GM03348 (cell line): ENCODE measurements around the gene ATG4A.

Experiments
- DNase-seq: peaks from one replicate; pipeline ENCODE4 v3.0.0; 2012; ENCODE audit warnings: low spot score

Gene ATG4A

DNA sequence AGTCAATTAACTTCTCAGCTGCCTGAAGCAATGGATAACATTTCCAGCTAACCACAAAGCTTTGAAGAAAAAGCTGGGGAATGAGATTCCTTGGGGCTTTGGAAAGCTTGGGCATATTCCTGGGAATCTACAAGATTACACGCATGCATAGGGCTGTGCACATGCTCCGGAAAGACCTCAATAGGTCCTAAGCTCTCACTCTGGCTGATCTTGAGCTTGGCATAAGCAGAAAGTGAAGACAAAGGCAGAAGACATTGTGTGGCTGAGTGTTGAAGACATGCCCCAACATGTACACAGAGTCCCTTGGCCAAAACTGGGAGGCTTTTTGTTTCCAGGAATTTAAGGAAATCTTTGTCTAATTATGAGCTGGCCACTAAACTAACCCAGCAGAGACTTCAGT lies 31.2 kb downstream of the ATG4A start:
- DNase-seq: peak; percentile 11

DNA sequence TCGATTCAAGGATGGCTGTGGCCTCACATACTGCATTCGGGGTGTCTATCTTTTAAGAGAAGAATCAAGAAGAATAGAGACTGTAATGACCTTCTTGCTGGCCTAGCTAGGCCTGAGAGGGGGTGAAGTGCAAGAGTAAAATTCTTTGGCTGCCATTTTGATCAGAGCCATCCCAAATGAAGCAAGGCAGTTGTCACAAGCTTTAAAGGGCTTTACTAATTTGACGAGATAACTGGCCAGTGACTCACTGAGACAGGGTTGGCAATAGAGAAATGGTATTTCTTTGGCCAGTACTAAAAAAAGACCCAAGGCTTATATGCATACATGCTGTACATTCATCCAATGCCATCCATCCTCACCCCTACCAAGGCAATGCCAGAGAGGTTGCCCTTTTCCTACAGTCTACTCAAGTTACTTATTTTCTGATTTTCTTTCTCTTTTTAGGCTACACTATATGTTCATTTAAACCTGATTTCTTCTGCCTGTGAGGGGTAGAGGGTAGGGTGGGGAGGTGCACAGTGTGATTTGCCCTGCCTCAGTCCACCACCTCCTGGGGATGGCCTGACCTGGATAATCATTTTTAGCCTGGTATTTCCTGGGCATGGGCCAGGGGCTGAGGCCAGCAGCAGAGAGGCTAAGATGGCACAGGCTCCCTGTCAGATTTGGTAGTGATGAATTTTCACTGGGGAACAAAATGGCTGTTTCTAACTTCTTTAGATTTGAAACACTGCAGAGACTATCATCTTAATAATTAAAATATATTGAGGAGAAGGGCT lies 32.2 kb downstream of the ATG4A start:
- no peak for DNase-seq

DNA sequence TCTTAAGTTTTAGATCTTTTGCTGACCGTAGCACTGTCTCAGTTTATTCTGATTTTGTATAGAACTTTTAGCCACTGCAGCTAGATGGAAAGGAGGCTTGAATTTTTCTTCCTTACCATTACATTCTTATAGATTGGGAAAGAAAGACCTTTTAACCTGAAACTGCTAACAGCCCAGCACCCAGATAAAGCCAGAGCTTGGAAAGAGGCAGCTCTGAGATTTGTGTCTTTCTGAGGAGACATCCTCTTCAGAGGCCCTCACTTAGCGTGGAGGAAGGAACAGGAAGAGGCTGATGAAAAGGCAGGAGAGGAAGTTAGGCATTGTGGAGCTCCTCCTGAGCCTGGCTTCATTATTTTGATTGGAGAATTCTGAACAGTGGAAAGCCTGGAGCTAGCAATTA lies 35.1 kb downstream of the ATG4A start:
- no peak for DNase-seq

DNA sequence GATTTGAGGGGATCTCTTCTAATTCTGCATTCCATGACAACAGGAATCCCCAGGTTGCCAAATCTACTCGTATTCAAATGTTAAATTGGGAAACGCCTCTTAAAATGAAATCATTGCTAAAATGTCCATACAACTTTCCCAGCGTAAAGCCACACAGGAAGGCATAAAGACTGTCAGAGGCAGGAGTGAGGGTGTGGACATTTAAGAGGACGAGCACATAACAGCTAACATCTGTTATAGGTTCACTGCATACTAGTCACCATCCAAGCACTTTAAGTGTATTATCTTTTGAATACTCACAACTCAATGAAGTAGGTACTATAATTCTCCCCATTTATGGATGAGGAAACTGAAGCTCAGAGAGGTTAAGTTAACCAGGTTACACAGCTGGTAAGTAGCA lies 35.6 kb downstream of the ATG4A start:
- DNase-seq: no peak

DNA sequence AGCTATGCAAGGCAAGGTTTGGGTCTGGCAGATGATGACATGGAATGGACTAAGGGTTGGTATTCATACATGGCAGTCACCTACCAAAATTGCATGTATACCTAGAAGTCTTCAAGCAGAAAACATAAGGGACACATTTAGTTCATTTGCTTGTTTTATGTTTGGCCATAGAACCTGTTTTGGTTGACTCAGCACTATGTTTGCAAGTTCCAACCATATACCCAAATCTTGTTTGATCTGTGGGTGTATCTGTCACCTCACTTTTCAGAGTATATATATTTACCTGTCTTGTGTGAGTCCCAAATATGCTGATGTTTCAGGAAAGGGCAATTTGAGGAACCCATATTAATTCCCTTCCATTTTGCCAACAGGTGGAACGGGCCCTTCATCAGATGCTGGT lies 39.3 kb downstream of the ATG4A start:
- DNase-seq: no peak

DNA sequence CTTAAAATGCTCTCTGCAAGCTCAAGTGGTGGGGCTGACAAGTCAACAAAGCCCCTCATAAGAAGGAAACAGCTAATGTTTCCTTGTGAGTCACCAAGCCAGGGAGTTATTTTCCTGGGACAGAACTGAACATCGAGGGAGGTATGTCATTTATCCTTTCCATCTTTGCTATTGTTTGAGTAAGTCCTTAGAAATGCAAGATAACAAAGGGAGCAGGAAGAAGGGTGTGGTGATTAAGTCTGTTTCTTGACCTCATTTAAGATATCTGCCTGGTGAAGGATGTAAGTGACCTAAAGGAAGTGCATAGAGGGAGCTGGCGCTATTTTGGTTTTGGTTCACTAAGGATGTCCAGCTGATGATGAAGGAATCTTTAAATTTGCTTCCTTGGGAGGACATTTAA lies 39.9 kb downstream of the ATG4A start:
- DNase-seq: no peak

DNA sequence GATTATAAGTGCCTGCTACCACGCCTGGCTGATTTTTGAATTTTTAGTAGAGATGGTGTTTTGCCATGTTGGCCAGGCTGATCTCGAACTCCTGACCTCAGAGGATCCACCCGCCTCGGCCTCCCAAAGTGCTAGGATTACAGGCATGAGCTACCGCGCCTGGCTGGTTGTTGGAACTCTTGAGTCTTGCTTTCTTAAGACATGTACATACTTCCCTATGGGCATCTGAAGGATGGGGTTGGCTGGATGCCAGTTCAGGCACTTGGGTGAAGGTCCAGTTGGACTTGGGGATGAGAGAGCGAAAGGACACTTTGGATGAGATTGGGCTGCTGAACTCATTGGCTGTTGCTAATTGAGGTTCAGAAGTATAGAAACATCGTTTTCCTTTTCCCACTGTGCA lies 40.5 kb downstream of the ATG4A start:
- DNase-seq: no peak

DNA sequence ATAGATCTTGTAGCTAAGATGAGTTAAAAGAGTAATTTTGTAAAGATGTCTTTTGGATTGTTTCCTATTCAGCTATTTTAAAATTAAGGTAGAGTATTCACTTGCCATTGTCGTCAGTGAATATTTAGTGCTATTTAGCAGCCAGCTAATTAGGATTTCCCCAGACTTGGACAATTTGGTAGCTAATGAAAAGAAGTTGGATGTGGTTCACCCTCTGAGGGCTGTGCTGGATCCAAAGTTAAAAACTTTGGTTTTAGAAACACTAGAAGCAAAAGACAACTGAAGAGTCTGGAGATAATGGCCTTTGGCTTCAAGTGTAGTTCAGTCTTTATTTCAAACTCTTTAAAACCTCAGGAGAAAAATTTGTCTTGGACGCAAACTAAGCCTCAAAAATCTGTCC lies 41.3 kb downstream of the ATG4A start:
- no peak for DNase-seq

DNA sequence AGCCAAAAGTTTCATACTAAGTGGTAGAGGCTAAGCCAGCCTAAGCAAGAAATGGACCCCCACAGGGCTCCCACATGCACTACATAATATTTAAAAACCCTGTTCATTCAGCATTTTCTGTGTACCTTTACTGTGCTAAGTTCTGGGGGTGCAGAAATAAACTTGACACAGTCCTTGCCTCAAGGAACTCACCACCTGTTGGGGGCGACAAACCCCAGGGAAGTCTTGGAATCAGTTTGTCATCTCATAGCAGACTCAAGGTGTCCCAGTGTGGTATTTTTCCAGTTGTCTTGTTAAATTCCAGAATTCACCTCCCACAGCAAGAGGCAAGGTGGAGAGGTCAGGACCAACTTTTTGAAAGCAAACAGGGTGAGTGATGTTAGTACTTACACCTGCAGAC lies 43.1 kb downstream of the ATG4A start:
- no peak for DNase-seq

DNA sequence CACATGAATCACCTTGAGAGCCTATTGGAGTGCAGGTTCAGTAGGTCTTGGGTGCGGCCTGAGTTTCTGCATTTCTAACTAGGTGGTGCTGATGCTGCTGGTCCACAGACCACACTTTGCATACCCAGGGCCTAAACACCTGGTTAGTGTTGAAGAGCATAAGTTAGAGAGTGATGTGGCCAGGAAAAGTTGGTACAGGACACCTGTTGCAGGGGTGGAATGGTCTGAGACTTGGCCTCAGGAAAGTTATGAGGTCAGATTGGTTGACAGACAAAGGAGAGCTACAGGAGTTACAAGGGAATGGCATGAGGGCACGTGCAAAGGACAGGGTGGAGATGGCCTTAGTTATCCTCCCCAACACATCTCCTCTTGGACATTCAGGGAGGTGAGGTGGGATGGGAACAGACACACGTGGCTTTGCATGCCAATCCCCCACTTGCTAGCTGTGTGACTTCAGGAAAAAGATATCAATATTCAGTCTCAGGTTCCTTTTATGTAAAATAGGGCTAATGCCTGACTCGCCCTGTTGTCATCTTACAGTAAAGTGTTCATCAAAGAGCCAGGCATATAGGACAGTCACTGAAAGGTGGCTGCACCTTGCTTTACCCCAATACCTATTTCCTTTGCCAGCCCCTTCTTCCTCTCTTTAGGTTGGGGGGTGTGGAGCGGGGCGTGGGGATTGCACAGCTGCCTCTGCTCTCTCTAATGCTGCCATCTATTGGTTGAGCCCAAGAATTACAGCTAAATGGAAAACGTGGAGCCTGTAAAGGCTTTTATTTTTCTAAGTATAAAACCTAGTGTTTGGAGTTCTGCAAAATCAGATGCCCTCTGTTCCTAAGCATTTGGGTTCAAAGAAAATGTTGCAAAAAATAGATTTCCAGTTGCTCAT lies 47.5 kb downstream of the ATG4A start:
- peak; percentile 11 for DNase-seq

DNA sequence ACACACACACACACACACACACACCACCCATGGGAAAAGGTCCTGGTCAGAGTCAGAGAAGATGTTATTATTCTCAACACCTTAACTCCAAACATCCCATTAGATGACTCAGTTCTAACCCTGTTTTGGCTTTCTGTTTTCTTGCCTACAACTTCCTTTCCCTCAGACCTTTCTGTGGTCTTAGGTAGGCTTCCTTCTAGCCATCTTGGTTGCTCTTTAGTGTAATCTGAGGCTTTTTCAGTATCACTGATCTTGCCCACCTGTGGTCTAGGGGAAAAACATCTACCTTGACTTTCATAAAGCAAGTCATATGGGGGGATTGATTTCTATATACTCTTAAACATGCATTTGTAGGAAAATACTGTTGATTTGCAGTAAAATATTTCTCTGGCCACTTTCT lies 56.9 kb downstream of the ATG4A start:
- no peak for DNase-seq

DNA sequence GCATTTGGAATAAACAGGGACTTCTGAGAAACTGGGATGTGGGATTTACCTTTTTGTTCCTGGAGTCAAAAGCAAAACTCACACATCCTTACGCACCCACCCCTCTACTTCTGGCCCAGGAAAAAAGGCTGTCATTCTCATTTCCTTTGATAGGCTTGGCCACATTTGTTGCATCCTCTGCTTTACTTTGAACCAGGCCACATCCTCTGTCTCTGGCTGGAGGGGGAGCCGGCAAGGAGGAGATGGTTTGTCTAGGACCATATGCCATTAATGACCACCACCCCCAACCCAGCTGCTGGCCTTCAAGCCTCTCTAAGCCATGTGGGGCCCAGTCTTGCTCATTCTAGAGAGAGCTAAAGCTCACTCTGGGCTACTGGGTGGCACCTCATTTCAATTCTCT lies 64.5 kb downstream of the ATG4A start:
- DNase-seq: no peak

DNA sequence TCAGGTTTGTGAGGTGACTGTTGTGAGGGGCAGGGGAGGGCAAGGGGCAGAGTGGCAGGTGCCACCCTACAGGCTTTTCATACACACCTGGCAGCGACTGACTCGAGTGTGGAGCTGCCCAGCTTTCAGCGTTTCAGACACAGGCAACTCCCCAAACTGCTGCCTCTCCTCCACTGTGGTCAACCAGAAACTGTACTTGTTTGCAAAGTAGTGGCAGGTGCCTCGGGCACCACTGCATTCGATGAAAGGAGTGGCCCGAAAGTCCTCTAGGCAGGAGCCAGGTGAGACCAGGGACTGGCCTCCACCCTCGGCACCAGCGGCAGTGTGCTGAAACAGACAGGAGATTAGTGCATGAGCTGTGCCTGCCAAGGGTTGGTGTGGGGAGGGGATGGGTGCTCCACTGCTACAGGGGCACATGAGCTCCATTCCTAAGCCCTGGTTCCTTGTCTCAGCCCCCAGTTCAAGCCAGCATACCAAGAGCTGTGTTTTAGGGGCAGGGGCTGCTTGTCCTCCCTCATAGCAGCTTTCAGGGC lies 65.4 kb downstream of the ATG4A start:
- no peak for DNase-seq

DNA sequence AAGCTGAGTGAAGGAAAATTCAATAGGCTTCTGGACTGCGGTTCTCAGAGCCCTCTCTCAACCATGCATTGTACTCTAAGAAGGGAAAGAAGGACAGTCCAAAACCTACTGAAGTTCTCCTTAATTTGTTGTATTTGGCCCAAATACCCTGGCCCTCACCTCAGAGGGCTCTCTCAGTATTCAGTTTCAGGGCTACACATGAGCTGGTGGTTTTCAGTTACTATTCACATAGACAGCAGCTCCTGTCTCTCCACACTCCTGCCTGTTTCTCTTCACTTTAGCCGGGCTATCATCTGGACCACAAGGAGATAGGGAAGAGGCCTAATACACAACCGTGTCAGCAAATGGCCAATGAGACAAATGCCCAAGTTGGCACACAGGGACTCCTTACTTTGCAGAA lies 66.0 kb downstream of the ATG4A start:
- DNase-seq: no peak

DNA sequence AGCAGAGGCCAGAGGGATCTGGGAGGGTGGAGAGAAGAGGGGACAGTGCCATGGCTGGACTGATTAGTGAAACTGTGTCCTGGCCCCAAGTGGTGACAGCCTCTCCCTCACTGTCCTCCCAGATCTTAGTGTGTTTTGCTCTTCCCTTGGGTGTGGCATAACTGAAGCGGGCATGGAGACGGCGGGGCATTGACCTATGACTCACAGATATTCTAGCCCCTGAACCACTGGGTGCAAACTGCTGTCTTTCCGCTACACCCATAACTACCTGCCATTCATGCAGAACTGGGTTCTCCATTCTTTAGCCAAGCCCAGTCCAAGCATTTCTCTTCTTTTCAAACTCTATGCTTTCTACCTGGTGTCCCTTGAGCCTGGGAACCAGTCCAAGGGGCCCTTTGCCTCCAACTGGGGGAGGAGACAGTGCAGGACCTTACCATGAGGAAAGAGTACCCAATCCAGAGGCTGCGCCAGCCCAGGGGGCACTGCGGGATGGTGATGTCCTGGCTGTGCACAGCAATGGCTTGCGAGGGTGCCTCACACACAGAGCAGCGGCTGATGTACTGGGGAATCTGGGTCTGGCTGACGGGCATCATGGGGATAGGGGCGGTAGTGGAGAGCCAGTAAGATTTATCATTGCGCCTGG lies 67.6 kb downstream of the ATG4A start:
- no peak for DNase-seq

DNA sequence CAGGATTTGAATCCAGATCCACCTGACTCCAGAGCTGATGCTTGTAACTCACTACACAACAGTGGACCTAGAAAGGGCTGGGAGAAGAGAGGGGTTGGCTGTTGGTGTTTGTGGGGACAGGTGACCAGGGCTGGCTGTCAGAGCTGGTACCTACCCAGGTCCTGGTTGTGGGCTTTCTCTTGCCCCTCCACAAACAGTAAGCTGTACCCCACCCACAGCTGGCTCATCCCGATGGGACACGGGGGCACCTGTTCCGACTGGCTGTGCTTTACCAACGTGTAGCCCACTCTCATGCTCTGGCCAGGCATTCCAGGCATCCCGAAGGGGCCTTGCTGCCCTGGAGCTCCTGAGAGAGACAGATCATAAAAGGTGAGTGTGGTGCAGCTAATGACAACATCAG lies 68.7 kb downstream of the ATG4A start:
- DNase-seq: no peak

DNA sequence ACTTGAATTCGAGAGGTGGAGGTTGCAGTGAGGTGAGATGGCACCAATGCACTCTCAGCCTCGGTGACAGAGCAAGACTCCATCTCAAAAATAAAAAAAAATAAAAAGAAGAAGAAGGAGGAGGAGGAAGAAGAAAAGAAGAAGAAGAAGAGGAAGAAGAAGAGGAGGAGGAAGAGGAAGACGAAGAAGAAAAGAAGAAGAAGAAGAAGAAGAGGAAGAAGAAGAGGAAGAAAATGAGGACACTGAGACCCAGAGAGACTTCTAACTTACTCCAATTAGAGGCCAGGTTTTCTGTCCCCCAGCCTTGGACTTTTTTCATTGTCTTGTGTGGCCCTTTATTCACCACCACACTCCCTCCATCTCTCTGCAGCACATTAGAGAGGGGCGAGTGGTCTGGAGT lies 70.7 kb downstream of the ATG4A start:
- no peak for DNase-seq

DNA sequence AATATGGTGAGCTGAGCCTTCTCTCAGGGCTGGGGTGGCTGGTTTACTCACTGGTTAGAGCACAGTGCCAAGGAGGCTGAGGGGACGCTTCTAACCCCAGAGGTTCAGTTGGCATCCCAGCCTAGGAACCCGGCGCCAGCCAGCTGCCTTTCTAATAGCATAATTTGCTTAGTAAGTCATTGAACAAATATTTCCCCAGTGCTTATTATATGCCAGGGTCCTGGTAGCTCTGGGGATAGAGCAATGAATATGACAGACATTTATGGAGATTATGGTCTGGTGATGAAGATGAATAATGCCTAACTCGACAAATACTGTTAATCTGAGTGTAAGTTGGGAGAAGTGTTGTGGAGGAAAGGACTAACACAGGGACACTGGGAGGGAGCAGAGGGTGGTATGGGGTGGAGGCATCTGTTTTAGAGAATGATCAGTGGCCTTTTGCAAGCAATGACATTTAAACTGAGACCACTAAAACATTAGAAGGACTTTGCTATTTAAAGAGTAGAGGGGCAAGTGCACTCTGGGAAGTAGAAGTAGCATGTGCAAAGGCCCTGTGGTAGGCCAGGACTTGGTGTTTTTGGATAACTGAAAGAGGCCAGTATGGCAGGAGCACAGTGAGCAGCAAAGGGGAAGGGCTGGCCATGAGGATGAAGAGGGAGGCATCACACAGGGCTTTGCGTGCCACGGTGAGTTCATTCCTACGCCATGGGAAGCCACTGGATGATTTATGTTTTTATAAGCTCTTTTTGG lies 71.9 kb downstream of the ATG4A start:
- no peak for DNase-seq

DNA sequence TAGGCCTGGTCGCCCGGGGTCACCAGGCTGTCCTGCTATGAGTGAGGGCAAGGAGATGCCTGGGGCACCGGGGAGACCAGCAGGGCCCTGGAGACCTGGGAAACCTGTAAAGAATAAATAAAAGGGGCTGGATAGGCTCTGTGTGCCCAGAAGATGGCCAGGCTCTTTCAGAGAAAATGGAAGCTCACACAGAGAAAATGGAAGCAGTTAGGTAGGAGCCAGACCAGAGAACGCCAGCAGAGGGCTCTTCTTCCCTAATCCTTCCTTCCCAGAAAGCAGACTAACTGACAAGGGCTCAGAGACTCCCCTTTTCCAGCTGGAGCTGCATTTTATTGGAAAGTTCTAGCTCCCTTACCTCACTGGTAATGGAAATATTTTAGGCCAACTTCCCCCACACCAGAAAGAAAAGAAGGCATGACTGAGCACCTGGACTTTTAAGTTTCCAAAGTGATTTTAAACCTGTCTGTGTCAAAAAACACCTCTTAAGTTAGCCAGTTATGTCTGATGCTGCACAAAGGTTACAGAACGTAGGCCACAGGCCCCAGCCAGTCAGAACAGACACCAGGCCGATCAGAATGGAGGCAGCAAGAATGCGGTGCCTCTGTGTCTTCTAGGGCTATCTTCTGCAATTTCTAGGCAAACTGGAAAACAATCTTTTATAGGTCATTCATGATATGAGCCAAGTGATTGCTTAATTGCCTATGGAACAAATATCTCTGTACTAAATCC lies 74.0 kb downstream of the ATG4A start:
- DNase-seq: peak; percentile 54

DNA sequence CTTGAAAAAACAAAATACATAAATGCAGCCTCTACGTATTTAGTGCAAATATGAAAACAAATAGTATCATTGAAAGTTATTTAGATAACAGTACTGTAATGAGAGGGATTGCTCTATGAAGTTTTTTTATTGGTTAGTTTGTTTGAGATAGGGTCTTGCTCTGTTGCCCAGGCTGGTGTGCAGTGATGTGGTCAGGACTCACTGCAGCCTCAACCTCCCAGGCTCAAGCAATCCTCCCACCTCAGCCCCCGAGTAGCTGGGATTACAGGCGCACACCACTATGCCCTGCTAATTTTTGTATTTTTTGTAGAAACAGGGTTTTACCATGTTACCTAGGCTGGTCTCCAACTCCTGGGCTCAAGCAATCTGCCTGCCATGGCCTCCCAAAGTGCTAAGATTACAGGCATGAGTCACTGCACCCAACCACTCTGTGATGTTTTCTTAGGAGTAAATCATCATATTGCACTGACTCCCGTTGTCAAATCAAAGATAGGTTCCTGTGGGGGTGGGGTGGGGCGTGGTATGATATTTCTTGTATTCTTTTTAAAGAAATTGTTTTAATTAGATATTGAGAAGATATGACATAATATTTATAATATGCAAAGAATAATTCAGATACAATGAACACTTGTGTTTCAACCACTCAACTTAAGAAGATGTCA lies 75.8 kb downstream of the ATG4A start:
- peak; percentile 8 for DNase-seq
